ENCODE data around the gene MS4A4E. TPM values are rescaled to one million over a fixed set of nuclear protein-coding genes. Genes with fewer than 3 reads are reported as not detected.
"Not testable (repeated sequence)": the region's sequence is repeated elsewhere in the genome, so short reads cannot be mapped to it uniquely, and the experiment has no call there.

The MS4A4E gene
- total RNA-seq = not detected in 2 replicates

DNA sequence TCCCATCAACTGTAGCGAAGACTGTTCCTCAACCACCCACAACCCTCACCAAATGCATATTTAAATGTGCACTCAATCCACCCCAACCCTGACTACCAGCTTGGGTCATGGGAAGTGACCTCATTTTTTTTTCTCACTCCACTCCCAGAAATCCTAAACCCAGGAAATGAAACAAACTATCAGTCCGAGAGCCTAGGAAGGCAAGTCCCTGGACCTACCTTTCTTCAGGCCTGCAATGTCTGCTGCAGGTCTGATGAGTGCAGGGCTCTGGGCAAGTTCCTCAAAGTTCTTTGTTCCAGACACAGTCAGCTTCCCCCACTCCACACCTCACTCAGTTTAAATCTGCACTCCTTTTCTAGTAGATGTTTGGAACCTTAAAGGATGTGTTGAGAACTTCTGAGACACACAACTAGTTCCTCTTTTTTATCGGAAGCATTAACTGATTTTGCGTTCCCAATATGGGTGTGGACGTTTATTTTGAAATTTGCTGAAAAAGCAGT is at the start of gene MS4A4E:
Gene MS4A4E, minus strand, starts transcription at position 398 of the 500 bp plus-strand sequence. CDS start 13,082 bp downstream, outside the sequence.
- no peak for DNase-seq (ENCODE audit: insufficient read length, low spot score, missing footprints)
- Histone ChIP-seq H3K4me1 (ENCODE audit: insufficient read depth, low read length) (no peaks in the 10 kb centered on the region), H3K79me2 (ENCODE audit: insufficient read depth, low read length) (no peaks in the 10 kb centered on the region), H3K4me3 (ENCODE audit: insufficient read depth, low read length) (no peak within 1 kb of the TSS), H3K36me3 (ENCODE audit: insufficient read depth, low read length) (no peaks in the 10 kb centered on the region), H3K4me2 (ENCODE audit: insufficient read depth, low read length) (no peak within 1 kb of the TSS), H4K20me1 (ENCODE audit: insufficient read depth, low read length) (no peaks in the 10 kb centered on the region), H3K27me3 (ENCODE audit: insufficient read depth, low read length) (no peaks in the 10 kb centered on the region), H3K27ac (ENCODE audit: low read depth, low read length) (no peak within 1 kb of the TSS), H3K9me3 (ENCODE audit: low read depth, low read length) (no peaks in the 10 kb centered on the region), H2AFZ (ENCODE audit: low read length) (no peak within 1 kb of the TSS)
- TF ChIP-seq, protein P1, sequence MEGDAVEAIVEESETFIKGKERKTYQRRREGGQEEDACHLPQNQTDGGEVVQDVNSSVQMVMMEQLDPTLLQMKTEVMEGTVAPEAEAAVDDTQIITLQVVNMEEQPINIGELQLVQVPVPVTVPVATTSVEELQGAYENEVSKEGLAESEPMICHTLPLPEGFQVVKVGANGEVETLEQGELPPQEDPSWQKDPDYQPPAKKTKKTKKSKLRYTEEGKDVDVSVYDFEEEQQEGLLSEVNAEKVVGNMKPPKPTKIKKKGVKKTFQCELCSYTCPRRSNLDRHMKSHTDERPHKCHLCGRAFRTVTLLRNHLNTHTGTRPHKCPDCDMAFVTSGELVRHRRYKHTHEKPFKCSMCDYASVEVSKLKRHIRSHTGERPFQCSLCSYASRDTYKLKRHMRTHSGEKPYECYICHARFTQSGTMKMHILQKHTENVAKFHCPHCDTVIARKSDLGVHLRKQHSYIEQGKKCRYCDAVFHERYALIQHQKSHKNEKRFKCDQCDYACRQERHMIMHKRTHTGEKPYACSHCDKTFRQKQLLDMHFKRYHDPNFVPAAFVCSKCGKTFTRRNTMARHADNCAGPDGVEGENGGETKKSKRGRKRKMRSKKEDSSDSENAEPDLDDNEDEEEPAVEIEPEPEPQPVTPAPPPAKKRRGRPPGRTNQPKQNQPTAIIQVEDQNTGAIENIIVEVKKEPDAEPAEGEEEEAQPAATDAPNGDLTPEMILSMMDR (IDR thresholded peaks at IDR 0.05; ENCODE audit: extremely low read depth, low read depth, low read length) = no peak

DNA sequence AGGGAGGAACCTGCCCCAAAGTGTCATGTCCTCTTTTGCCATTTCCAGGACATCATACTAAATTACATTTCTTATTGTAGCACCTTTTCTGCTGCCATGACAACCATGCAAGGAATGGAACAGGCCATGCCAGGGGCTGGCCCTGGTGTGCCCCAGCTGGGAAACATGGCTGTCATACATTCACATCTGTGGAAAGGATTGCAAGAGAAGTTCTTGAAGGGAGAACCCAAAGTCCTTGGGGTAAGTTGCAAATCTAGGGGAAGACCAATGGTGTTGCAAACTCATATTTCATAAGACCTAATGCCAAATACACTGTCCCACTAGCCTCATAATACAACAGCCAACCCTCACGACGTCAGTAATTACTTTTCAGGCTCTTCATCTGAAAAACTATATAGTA is 49.2 kb upstream of the MS4A4E start:
- TF ChIP-seq, protein P1 (IDR thresholded peaks at IDR 0.05; ENCODE audit: extremely low read depth, low read depth, low read length) = no peak
- no peak overlapping the region for H3K27ac ChIP-seq (ENCODE audit: low read depth, low read length)
- no peak overlapping the region for H3K4me3 ChIP-seq (ENCODE audit: insufficient read depth, low read length)
- no peaks in the 10 kb centered on the region for H4K20me1 ChIP-seq (ENCODE audit: insufficient read depth, low read length)
- no peaks in the 10 kb centered on the region for H3K79me2 ChIP-seq (ENCODE audit: insufficient read depth, low read length)
- H3K27me3 ChIP-seq (ENCODE audit: insufficient read depth, low read length) = no peaks in the 10 kb centered on the region
- no peaks in the 10 kb centered on the region for H3K4me1 ChIP-seq (ENCODE audit: insufficient read depth, low read length)
- no peaks in the 10 kb centered on the region for H3K9me3 ChIP-seq (ENCODE audit: low read depth, low read length)
- H2AFZ ChIP-seq (ENCODE audit: low read length) = no peak overlapping the region
- no peak overlapping the region for H3K4me2 ChIP-seq (ENCODE audit: insufficient read depth, low read length)
- no peak for DNase-seq (ENCODE audit: insufficient read length, low spot score, missing footprints)
- no peaks in the 10 kb centered on the region for H3K36me3 ChIP-seq (ENCODE audit: insufficient read depth, low read length)

DNA sequence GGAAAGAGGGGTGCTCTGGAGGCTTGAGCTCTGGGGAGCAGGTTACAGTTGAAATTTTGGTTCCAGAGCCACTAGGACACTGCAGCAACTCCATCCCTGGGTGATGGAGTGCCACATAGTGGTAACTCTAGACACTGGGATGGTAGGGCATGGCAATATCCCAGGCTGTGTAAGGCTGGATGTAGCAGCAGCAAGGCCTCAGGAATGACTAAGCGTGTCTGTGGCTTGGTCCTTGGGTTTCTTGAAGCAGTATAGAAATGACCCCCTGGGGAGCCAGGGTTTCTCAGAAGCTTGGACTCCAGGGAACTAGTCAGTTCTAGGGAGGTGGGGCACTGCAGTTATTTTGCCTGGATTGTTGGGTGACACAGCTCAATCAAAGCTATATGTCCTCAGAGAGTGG is 45.6 kb upstream of the MS4A4E start:
- TF ChIP-seq, protein P1 (IDR thresholded peaks at IDR 0.05; ENCODE audit: extremely low read depth, low read depth, low read length) = no peak
- Histone ChIP-seq H3K9me3 (ENCODE audit: low read depth, low read length) (no peaks in the 10 kb centered on the region), H3K27ac (ENCODE audit: low read depth, low read length) (no peak overlapping the region), H3K4me1 (ENCODE audit: insufficient read depth, low read length) (no peaks in the 10 kb centered on the region), H2AFZ (ENCODE audit: low read length) (no peak overlapping the region), H3K79me2 (ENCODE audit: insufficient read depth, low read length) (no peaks in the 10 kb centered on the region), H3K4me2 (ENCODE audit: insufficient read depth, low read length) (no peak overlapping the region), H3K4me3 (ENCODE audit: insufficient read depth, low read length) (no peak overlapping the region), H3K27me3 (ENCODE audit: insufficient read depth, low read length) (no peaks in the 10 kb centered on the region), H3K36me3 (ENCODE audit: insufficient read depth, low read length) (no peaks in the 10 kb centered on the region), H4K20me1 (ENCODE audit: insufficient read depth, low read length) (no peaks in the 10 kb centered on the region)
- DNase-seq (ENCODE audit: insufficient read length, low spot score, missing footprints) = no peak

DNA sequence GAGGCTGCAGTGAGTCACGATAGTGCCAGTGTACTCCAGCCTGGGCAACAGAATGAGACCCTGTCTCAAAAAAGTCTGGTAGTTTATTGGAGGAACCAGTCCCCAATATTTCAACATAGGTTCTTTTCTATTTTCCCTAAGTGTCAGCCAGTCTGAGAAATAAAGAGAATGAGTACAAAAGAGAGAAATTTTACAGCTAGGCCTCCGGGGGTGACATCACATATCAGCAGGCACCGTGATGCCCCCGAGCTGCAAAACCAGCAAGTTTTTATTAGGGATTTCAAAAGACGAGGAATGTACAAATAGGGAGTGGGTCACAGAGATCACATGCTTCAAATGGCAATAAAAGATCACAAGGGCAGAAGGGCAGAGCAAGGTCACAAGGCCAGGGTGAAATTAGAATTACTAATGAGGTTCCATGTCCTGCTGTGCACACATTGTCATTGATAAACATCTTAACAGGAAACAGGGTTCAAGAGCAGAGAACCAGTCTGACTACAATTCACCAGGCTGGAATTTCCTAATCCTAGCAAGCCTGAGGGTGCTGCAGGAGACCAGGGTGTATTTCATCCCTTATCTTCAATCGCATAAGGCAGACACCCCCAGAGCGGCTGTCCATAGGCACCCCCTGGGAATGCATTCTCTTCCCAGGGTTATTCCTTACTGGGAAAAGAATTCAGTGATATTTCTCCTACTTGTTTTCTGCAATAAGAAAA is 42.6 kb upstream of the MS4A4E start:
- not testable (repeated sequence) for H3K27me3 ChIP-seq (ENCODE audit: insufficient read depth, low read length); H3K4me3 ChIP-seq (ENCODE audit: insufficient read depth, low read length); H3K27ac ChIP-seq (ENCODE audit: low read depth, low read length); H3K4me1 ChIP-seq (ENCODE audit: insufficient read depth, low read length); H4K20me1 ChIP-seq (ENCODE audit: insufficient read depth, low read length); H2AFZ ChIP-seq (ENCODE audit: low read length); H3K9me3 ChIP-seq (ENCODE audit: low read depth, low read length); H3K36me3 ChIP-seq (ENCODE audit: insufficient read depth, low read length); H3K79me2 ChIP-seq (ENCODE audit: insufficient read depth, low read length); DNase-seq (ENCODE audit: insufficient read length, low spot score, missing footprints); H3K4me2 ChIP-seq (ENCODE audit: insufficient read depth, low read length)
